ENCODE measurements around the gene FMN1.

Gene FMN1

GRCh38 chr15:32842081-32842480 is 352.4 kb downstream of the FMN1 start:
- Histone ChIP-seq H4K91ac (ENCODE audit: low read depth, low read length) (no peak overlapping the region), H2BK5ac (ENCODE audit: low read depth, low read length, poor library complexity) (no peak overlapping the region), H3K23ac (ENCODE audit: low read length) (no peak overlapping the region), H4K12ac (ENCODE audit: low read depth, low read length) (no peak overlapping the region), H3K27me3 (ENCODE audit: insufficient read depth, low read length) (no peaks in the 10 kb centered on the region), H3K4me2 (ENCODE audit: low read length) (no peak overlapping the region), H3K36me3 (ENCODE audit: control insufficient read depth in 1 of 2, insufficient read depth in 2 of 2, low read length in 2 of 2) (no peaks in the 10 kb centered on the region), H2BK12ac (ENCODE audit: low read length) (no peak overlapping the region), H4K8ac (ENCODE audit: low read depth, low read length) (no peak overlapping the region), H3K27ac (ENCODE audit: low read depth, low read length) (no peak overlapping the region), H3K79me2 (ENCODE audit: control insufficient read depth, insufficient read depth, low read length, poor library complexity) (peaks cover 2% of the 10 kb centered on the region), H3K9me3 (ENCODE audit: insufficient read depth, low read depth, low read length) (peaks cover 2% of the 10 kb centered on the region), H2AK5ac (ENCODE audit: low read length) (no peak overlapping the region), H3K4ac (ENCODE audit: low read depth, low read length) (no peak overlapping the region), H3K4me1 (ENCODE audit: control insufficient read depth in 1 of 2, insufficient read depth in 2 of 2, low read length in 2 of 2) (no peaks in the 10 kb centered on the region), H2AFZ (ENCODE audit: insufficient read depth, low read length, poor library complexity) (no peak overlapping the region), H3K9ac (ENCODE audit: low read length) (no peak overlapping the region), H3K14ac (ENCODE audit: low read length) (no peak overlapping the region), H2BK120ac (ENCODE audit: insufficient read depth, low read length, poor library complexity) (no peak overlapping the region), H3K4me3 (ENCODE audit: low read depth, low read length) (no peak overlapping the region), H3K18ac (ENCODE audit: low read length) (no peak overlapping the region), H3K79me1 (ENCODE audit: low read length) (no peaks in the 10 kb centered on the region)
- DNase-seq: no peak
- no CpG with 5 or more reads among the region's 6 CpGs for WGBS (ENCODE audit: extremely low coverage, insufficient coverage, insufficient read length)

GRCh38 chr15:32840507-32841245 is 353.8 kb downstream of the FMN1 start:
- Histone ChIP-seq H3K27me3 (ENCODE audit: insufficient read depth, low read length) (no peaks in the 10 kb centered on the region), H4K8ac (ENCODE audit: low read depth, low read length) (no peak overlapping the region), H3K4me2 (ENCODE audit: low read length) (no peak overlapping the region), H4K91ac (ENCODE audit: low read depth, low read length) (no peak overlapping the region), H3K4me1 (ENCODE audit: control insufficient read depth in 1 of 2, insufficient read depth in 2 of 2, low read length in 2 of 2) (no peaks in the 10 kb centered on the region), H4K12ac (ENCODE audit: low read depth, low read length) (no peak overlapping the region), H3K79me2 (ENCODE audit: control insufficient read depth, insufficient read depth, low read length, poor library complexity) (peaks cover 2% of the 10 kb centered on the region), H3K9me3 (ENCODE audit: insufficient read depth, low read depth, low read length) (peaks cover 2% of the 10 kb centered on the region), H3K4ac (ENCODE audit: low read depth, low read length) (no peak overlapping the region), H3K18ac (ENCODE audit: low read length) (no peak overlapping the region), H3K36me3 (ENCODE audit: control insufficient read depth in 1 of 2, insufficient read depth in 2 of 2, low read length in 2 of 2) (no peaks in the 10 kb centered on the region), H2BK5ac (ENCODE audit: low read depth, low read length, poor library complexity) (no peak overlapping the region), H3K14ac (ENCODE audit: low read length) (no peak overlapping the region), H3K4me3 (ENCODE audit: low read depth, low read length) (no peak overlapping the region), H2AFZ (ENCODE audit: insufficient read depth, low read length, poor library complexity) (no peak overlapping the region), H3K23ac (ENCODE audit: low read length) (no peak overlapping the region), H2BK120ac (ENCODE audit: insufficient read depth, low read length, poor library complexity) (no peak overlapping the region), H3K9ac (ENCODE audit: low read length) (no peak overlapping the region), H3K27ac (ENCODE audit: low read depth, low read length) (no peak overlapping the region), H2AK5ac (ENCODE audit: low read length) (no peak overlapping the region), H3K79me1 (ENCODE audit: low read length) (no peaks in the 10 kb centered on the region), H2BK12ac (ENCODE audit: low read length) (no peak overlapping the region)
- DNase-seq: no peak
- WGBS (ENCODE audit: extremely low coverage, insufficient coverage, insufficient read length): no CpG with 5 or more reads among the region's 6 CpGs

- Histone ChIP-seq H3K9ac (ENCODE audit: low read length) (no peak overlapping the region), H3K79me2 (ENCODE audit: control insufficient read depth, insufficient read depth, low read length, poor library complexity) (peaks cover 2% of the 10 kb centered on the region), H3K4ac (ENCODE audit: low read depth, low read length) (no peak overlapping the region), H3K79me1 (ENCODE audit: low read length) (no peaks in the 10 kb centered on the region), H3K14ac (ENCODE audit: low read length) (no peak overlapping the region), H3K23ac (ENCODE audit: low read length) (no peak overlapping the region), H3K4me3 (ENCODE audit: low read depth, low read length) (no peak overlapping the region), H3K4me1 (ENCODE audit: control insufficient read depth in 1 of 2, insufficient read depth in 2 of 2, low read length in 2 of 2) (no peaks in the 10 kb centered on the region), H3K36me3 (ENCODE audit: control insufficient read depth in 1 of 2, insufficient read depth in 2 of 2, low read length in 2 of 2) (no peaks in the 10 kb centered on the region), H3K4me2 (ENCODE audit: low read length) (no peak overlapping the region), H2AK5ac (ENCODE audit: low read length) (no peak overlapping the region), H3K27me3 (ENCODE audit: insufficient read depth, low read length) (no peaks in the 10 kb centered on the region), H2AFZ (ENCODE audit: insufficient read depth, low read length, poor library complexity) (no peak overlapping the region), H3K27ac (ENCODE audit: low read depth, low read length) (no peak overlapping the region), H3K9me3 (ENCODE audit: insufficient read depth, low read depth, low read length) (peaks cover 2% of the 10 kb centered on the region), H4K8ac (ENCODE audit: low read depth, low read length) (no peak overlapping the region), H3K18ac (ENCODE audit: low read length) (no peak overlapping the region), H4K91ac (ENCODE audit: low read depth, low read length) (no peak overlapping the region), H2BK12ac (ENCODE audit: low read length) (no peak overlapping the region), H4K12ac (ENCODE audit: low read depth, low read length) (no peak overlapping the region), H2BK5ac (ENCODE audit: low read depth, low read length, poor library complexity) (no peak overlapping the region), H2BK120ac (ENCODE audit: insufficient read depth, low read length, poor library complexity) (no peak overlapping the region)
- DNase-seq: no peak
- WGBS (ENCODE audit: extremely low coverage, insufficient coverage, insufficient read length): no CpG with 5 or more reads among the region's 8 CpGs
These were observed 355.7 kb downstream of the FMN1 start for GRCh38 chr15:32838820-32839219.

- Histone ChIP-seq H3K4me1 (ENCODE audit: control insufficient read depth in 1 of 2, insufficient read depth in 2 of 2, low read length in 2 of 2) (no peaks in the 10 kb centered on the region), H3K4me3 (ENCODE audit: low read depth, low read length) (no peak overlapping the region), H2AFZ (ENCODE audit: insufficient read depth, low read length, poor library complexity) (no peak overlapping the region), H3K9me3 (ENCODE audit: insufficient read depth, low read depth, low read length) (peaks cover 2% of the 10 kb centered on the region), H3K4me2 (ENCODE audit: low read length) (no peak overlapping the region), H2BK5ac (ENCODE audit: low read depth, low read length, poor library complexity) (no peak overlapping the region), H3K9ac (ENCODE audit: low read length) (no peak overlapping the region), H3K14ac (ENCODE audit: low read length) (no peak overlapping the region), H3K27me3 (ENCODE audit: insufficient read depth, low read length) (no peaks in the 10 kb centered on the region), H2BK120ac (ENCODE audit: insufficient read depth, low read length, poor library complexity) (no peak overlapping the region), H4K8ac (ENCODE audit: low read depth, low read length) (no peak overlapping the region), H4K12ac (ENCODE audit: low read depth, low read length) (no peak overlapping the region), H2AK5ac (ENCODE audit: low read length) (no peak overlapping the region), H2BK12ac (ENCODE audit: low read length) (no peak overlapping the region), H4K91ac (ENCODE audit: low read depth, low read length) (no peak overlapping the region), H3K23ac (ENCODE audit: low read length) (no peak overlapping the region), H3K79me2 (ENCODE audit: control insufficient read depth, insufficient read depth, low read length, poor library complexity) (peaks cover 2% of the 10 kb centered on the region), H3K79me1 (ENCODE audit: low read length) (no peaks in the 10 kb centered on the region), H3K4ac (ENCODE audit: low read depth, low read length) (no peak overlapping the region), H3K36me3 (ENCODE audit: control insufficient read depth in 1 of 2, insufficient read depth in 2 of 2, low read length in 2 of 2) (no peaks in the 10 kb centered on the region), H3K18ac (ENCODE audit: low read length) (no peak overlapping the region), H3K27ac (ENCODE audit: low read depth, low read length) (no peak overlapping the region)
- no peak for DNase-seq
- WGBS (ENCODE audit: extremely low coverage, insufficient coverage, insufficient read length): no CpG with 5 or more reads among the region's 7 CpGs
These were observed 356.2 kb downstream of the FMN1 start for GRCh38 chr15:32838338-32838737.
